Measurements from ENCODE around the gene IL17D. TPM values are rescaled to one million over a fixed set of nuclear protein-coding genes. Genes with fewer than 3 reads are reported as not detected.

IL17D gene
- total RNA-seq, 1 experiment from 2014 or later, result 2.2 TPM

DNA sequence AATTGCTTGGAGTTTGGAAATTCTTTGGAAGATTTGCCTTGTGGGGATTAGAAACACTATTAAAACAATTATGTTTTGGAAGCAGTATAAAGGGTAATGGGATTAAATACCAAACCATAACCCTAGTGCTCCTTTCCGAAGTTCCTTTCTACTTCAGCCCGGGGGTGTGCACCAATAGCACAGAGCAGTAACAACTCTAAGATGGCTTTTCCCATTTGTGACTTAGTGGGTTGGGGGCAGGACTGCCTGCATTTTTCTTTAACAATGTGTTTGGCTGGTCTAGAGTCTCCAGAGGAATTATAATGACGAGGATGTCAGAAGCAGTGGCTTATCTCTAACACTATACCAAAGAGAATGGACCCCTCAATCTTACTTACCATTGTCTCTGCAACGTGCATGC is 11.9 kb upstream of the IL17D start:
- no peak for DNase-seq (ENCODE audit: low spot score)

DNA sequence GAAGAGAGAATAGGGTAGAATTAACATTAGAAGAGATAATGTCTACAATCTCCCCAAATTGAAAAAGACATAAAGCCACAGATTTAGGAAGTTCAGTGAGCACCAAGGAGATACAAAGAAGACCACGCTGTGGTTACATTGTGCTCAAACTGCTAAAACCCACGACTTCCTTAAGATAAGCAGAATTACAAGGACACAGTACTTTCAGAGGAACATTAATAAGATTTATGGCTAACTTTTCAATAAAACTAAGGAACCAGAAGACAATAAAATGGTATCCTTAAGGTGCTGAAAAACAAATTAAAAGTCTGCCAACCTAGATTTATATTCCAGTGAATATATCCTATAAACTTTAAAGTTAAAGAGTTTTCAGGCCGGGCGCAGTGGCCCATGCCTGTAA is 7.4 kb upstream of the IL17D start:
- DNase-seq (ENCODE audit: low spot score), result no peak

DNA sequence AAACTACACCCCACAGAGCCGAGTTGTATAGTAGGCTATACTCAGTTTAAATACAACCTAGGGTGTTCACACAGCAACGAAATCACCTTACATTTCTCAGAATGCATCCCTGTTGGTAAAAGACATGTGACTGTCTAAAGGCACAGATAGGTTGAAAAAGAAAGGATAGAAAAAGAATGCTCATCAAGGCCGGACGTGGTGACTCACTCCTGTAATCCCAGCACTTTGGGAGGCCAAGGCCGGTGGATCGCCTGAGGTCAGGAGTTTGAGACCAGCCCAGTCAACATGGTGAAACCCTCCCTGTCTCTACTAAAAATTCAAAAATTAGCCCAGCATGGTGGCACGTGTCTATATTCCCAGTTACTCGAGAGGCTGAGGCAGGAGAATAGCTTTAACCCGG is 3.8 kb upstream of the IL17D start:
- no peak for DNase-seq (ENCODE audit: low spot score)

DNA sequence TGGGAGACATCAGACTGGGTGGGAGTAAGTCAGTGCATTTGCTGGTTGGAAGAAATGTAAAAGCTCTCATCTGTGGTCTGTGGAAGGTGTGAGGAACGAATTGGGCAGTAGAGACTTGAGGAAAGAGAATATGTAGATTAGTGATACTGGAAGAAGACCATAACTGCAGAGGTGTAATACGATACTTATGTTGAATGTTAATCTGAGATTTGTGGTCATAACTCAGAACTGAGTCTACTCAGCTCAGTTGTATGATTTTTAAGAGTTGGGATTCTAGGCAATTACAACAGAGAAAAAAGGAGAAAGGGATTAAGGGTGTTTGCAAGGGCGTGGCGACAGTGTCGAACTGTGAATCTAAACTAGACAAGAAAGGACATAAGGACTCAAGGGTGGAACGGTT is 3.2 kb upstream of the IL17D start:
- DNase-seq (ENCODE audit: low spot score), result no peak

DNA sequence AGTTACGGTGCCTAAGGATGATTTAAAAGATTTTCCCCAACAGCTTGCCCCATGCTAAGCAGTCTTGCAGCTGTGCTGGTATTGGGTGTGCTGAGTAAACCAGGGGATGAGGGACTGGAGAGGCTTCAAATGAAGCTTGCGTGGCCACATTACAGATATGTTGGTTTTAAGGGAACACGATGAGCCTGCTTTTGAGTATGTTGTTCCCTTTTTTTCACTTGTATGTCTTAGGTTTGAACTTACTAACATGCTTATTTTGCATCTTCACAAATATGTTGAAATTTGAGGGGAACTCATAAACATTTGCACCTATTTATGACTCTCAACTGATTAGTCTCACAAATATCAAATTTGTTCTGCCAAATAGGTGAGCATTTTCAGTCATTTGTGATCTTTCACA is 2.0 kb upstream of the IL17D start:
- DNase-seq (ENCODE audit: low spot score), result no peak

DNA sequence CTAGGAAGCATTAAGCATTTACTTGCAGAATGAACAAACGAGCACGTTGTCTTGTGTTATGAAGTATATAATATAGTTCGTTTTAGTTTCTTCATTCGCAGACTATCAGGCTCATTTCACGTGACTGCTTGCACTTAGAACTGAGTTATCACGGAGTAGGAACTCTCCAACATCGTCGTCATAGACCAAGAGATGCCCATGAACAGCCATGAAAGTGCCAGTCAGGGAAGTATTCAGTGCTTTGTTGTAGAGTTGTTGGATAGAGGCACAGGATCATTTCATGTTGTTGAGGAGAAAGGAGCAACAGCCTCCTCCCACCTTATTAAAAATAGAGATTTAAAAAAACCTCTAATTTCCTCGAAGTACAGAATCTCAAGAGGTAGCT is 977 bp upstream of the IL17D start:
- DNase-seq (ENCODE audit: low spot score), result no peak

DNA sequence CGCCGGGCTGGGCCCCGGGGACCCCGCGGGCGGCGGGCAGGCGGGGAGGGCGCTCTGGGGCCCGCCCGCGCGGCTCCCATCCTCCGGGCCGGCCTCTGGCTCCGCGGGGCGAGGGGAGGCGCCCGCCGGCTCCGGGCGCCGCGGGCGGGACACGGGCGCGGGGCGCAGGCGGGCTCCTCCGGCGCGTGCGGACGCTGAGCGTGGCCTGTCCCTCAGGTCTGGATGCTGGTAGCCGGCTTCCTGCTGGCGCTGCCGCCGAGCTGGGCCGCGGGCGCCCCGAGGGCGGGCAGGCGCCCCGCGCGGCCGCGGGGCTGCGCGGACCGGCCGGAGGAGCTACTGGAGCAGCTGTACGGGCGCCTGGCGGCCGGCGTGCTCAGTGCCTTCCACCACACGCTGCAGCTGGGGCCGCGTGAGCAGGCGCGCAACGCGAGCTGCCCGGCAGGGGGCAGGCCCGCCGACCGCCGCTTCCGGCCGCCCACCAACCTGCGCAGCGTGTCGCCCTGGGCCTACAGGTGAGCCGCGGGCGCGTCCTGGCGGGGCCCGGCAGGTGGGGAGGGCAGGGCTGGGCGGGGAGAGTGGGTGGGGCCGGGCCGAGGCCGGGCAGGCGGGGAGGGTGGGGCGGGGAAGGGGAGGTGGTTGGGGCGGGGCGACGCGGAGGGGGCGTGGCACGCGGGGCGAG is 420 bp downstream of the IL17D start:
- DNase-seq (ENCODE audit: low spot score), result peak; percentile 22

DNA sequence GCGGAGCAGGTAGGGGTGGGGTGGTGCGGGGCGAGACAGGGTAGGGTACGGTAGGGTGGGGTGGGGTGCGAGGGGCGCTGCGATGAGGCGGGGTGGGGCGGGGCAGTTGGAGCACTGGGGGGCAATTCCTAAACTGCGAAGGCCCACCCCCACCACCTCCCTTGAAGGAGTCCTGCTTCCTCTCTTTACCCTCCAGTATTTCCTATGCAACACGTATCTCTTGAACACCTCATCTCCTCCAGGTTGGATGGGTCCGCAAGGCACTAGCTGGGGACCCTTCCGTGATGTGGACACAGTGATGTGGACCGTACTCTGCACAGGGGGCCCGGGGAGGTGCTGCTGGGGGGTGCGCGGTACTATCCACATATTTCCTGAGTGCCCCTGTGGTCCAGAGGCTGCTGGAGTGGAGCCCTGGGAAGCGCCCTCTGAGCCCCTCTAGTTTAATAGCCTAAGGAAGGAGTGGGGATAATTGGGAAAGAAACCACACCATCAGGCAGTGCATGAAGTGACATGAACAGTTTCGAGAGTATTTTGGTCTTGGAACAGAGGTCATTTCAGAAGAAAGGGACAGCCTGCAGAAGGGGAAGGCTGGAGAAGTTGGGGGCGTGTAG is 1.1 kb downstream of the IL17D start:
- DNase-seq (ENCODE audit: low spot score), result no peak

DNA sequence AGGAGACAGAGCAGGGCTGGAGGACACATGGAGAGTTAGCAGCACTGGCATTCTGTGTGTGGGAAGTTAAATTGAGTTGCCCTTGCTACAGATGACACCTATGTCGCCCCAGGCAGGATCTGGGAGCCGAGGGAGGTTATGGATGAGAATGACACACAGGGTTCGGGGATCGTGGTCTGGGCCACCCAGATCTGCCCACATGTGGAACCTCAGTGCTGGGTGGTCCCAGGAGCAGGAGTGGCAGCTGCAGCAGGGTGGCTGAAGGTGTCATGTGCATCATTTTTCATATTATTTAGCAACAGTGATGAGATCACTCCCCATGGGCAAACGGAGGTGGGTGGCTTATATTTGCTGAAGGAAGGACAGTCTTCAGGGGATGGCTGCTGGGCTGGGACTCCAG is 3.2 kb downstream of the IL17D start:
- no peak for DNase-seq (ENCODE audit: low spot score)

DNA sequence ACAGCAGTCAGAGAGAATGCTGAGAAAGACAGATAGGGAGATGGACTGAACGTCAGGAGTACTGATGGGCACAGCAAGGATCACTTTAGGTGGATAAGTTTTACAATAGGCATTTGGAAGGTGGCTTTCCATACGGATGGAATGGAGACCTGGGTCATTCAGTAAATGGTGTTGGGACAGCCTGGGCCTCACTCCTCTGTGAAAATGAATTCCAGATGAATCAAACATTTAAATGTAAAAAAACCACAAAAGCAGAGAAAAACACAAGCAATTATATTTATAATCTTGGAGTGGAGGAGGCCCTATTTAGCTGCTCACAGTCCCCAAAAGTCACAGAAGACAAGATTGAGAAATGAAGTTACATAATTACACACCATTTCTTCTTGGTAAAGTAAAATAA is 4.7 kb downstream of the IL17D start:
- DNase-seq (ENCODE audit: low spot score), result no peak

DNA sequence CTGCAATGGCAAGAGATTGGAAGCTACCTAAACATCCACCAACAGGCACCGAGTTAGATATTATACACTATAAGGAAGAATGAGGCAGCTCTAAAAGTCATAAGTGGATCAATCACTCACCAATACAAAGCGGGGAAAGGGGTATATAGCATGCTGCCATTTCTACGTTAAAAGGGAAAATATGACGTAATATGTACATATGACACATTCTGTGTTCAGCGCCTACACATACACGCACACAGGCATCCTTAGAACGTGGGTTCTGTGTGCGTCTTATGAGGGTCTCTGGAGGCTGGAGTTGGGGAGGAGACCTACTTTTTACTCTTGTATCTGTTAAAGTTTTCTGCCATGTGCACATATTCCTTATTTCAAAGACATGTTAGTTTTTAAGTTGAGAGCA is 5.9 kb downstream of the IL17D start:
- no peak for DNase-seq (ENCODE audit: low spot score)

DNA sequence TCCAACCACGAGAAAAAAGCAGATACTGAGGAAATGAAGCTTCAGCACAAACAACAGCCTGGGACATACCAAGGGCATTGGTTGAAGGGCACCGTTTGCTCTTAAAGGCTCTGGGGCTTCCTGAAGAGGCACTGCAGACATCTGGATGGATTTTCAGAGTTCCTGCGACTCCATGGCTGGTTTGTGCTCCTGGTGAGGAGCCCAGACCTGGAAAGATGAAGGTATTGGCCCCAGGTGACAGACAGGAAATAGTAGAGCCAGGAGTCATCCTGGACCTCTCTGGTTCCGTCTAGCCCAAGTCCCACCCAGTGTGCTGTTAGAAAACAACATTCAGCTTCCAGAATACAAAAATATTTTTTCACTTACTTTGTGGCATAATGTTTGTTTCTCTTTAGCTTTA is 6.3 kb downstream of the IL17D start:
- no peak for DNase-seq (ENCODE audit: low spot score)

DNA sequence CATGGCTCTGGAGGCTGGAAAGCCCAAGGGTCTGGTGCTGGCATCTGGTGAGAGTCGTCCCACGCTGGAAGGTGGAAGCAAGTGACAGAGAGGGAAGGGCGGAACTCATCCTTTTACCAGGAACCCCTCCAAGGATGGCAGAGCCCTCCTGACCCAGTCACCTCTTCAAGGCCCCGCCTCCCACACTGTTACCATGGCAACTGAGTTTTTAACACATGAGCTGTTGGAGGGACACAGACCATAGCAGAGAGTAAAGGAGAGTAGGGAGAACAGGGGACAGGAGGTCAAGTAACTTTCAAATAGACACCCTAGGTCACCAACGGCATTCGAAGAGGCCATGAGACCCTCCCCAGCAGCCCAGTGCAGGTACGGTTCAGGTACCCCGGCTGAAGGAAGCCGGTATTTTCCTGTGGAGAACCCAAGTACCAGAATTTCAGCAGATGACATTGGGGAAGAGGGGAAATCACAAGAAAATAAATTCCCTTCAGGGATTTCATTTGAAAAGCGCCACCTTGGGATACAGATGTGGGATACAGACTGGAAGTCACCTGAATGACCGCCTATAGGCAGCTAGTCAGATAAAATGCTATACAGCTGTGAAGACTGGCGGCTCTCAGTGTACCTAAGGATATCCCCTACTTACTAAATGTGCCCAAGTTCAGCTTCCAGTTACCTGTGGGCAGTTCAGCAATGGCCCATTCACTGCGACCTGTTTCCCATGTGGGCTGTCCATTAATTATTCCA is 8.0 kb downstream of the IL17D start:
- no peak for DNase-seq (ENCODE audit: low spot score)

DNA sequence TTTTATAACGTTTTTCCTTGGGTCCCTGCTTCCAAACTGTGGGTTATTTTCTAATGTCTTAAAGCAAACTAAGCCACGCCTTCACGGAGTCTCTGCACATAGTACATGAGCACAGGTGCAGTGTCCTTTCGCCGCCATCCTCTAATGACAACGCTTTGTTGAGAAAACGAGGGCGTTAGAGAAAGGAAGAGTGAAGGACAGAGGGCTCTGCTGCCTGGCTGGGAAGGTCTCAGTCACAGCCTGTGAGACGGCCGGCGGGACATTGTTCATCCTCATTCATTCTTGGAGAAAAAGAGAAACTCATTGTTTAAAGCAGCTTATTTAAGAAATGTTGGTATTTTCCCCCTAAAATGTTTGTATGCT is 9.5 kb downstream of the IL17D start:
- DNase-seq (ENCODE audit: low spot score), result no peak

DNA sequence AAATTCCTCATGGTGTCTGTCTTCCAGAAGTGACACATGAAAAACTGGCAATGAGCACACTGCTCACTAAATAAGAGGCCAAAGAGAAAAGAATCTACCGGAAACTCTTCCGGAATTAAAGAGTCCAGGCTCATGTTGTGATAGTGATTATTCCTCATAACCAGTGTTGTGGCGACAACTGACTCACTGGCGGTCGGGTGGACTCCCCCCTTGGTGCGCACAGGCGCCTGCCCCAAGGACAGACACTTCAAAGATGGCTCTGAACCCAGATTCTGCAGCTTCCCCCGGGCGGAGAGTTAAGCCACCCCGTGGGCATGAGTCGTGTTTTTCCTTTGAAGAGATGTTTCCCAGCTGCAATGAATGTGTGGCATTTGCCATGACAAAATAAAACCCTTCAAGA is 10.3 kb downstream of the IL17D start:
- peak; percentile 67 for DNase-seq (ENCODE audit: low spot score)

DNA sequence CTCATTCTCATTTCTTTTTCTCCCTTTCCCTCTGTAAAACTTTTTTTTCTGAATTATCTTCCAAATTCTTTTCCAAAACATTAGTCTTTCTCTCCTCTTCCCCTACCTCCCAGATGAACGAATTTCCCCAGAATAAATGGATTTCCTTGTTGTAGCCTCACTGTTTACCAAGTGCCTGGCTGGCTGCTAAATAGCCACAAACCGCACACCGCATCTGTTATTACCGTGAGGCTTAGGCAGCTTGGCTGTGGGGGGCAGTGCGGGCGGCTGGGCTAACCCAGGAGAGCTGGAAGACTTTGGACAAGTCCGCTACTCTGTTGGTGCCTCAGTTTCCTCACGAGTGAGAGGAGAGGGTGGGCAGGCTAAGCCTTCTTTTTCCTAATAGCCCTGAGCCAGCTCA is 10.7 kb downstream of the IL17D start:
- DNase-seq (ENCODE audit: low spot score), result no peak

DNA sequence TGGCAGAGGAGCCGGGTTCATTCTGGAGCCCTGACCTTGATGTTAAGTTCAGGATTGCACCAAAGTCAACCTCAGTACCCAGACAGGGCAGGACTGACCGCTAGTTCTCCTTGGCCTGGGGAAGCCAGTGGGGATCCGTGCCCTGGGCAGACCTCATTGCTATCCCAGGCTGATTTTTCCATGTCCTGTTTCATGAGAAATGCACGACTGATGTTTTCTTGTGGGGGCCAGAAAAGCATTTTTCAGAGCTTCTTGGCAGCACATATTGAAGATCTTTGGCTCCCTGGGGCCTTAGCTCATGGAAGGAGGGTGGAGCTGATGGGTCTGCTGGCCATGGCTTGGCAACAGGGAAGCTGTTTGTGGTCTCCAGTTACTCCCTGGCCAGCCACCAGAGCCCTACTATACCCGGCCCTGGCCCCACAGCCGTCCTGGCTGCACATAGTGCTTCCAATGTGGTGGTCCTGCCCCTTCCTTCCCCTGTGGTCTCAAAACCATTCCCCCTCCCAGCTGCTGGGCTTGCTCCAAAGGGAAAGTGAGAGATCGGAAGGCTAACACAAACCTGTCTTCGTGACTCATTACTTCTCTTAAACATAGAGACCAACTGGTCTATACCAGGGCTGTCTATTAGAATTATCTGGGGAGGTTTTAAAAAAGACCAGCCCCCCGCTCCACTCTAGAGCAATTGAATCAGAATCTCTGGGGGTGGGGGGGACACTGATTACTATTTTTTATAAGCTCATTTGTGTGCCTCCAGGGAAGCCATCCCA is 11.2 kb downstream of the IL17D start:
- DNase-seq (ENCODE audit: low spot score), result no peak

DNA sequence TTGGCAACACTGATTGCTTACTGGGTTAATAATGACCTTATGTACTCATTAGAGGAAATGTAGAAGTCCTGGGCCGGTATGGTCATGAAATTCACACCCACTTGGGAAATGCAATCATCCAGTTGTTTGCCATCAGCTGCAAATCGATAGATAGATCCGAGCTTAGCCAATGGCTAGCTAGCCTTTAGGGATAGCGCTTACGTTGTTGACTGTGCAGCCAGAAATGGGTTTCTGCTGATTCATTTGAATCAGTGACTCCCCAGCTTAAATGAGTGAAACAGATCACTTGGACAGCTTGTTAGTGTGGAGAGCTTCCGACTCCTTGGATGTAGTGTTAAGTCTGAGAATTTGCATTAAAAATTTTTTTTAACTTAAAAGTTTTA is 11.8 kb downstream of the IL17D start:
- DNase-seq (ENCODE audit: low spot score), result no peak

DNA sequence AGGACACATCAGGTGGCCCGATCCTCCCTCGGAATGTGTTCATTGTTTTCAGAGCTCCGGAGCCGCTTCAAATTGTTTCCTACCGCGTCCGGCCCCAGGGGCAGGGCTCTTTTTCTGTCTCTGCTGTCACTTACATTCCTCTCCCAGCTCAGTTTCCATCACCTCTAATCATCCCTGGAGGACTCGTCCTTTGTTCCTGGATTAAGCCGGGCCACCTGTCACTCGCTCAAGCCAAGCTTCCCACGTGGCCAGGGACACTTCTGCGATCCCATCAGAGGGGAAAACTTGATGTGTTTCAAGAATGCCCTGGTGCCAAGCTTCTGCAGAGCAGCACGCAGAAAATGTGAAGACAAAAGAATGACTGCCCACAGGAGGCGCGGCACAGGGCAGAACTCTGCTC is 13.5 kb downstream of the IL17D start:
- DNase-seq (ENCODE audit: low spot score), result no peak

DNA sequence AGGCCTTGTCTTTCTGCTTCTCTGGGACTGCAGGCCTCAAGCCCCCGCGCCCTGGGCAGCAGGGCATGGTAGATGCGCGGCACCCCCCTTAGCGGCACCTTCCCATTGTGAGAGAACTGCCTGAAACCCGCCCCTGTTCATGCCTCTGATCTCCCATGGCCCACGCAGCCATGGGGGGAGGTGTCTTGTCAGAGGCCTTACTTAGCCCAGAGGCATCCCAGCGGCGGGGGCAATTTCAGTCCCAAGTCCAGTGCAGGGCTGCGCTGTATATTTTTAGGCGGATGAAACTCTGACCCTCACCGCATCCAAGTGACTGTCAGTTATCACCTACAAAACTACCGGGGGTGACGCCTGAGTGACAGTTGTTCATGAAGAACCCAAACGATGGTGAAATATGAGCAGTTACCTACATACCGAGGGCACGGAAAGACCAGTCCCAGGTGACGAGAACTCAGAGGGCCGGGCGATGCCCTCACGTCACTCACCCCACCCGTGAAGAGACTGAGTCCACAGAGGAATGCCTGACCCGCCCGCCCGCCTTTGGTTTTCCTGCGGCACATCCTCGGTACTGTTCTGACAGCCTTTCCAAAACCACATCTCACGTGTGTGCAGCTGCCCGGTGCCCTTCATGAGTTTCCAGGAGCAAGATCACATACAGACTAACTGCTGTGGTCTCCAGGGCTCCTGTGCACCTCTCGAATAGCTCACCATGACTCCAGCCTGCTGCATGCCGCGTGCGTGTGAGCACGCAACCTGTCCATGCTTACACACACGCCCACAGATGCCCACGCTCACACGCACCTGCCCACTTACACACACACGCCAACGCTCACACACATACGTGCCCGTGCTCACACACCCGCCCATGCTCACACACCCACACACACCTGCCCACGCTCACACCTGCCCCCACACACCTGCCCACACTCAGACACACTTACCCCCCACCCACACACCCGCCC is 14.4 kb downstream of the IL17D start:
- no peak for DNase-seq (ENCODE audit: low spot score)

DNA sequence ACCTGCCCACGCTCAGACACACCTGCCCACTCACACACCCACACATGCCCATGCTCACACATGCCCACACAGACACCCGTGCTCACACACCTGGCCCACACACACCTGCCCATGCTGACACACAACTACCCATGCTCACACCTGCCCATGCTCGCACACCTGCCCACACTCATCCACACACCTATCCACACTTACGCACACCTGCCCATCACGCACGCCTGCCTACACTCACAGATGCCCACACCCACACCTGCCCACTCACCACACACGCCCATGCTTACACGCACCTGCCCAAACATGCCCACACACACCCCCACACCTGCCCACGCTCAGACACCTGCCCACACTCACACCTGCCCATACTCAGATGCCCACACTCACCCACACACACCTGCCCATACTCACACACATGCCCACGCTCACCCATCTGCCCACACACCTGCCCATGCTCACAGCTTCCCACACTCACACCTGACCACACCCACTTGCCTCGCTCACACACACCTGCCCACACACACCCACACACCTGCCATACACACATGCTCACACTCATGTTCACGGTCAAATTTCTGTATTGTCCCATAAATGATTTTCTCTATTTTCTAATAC is 15.6 kb downstream of the IL17D start:
- DNase-seq (ENCODE audit: low spot score), result no peak
